IMR-90 (cell line): Measurements from ENCODE around the gene ZNF575. TPM values are rescaled to one million over a fixed set of nuclear protein-coding genes. Genes with fewer than 3 reads are reported as not detected.

Experiments
- ATAC-seq: fragments of 200-7000 bp; cut with Tn5 transposase; 2 replicates; pipeline ENCODE4 v1.9.1; 2020; ENCODE audit warnings: low read depth, mild to moderate bottlenecking, moderate library complexity
- Bru-seq: library from RNA; stranded (reverse); fragments of 400-500 nt; gene quantifications from one replicate; lab custom pipeline; 2021; lab: Mats Ljungman, UMichigan
- BruChase-seq, 2 experiments: library from RNA; stranded (reverse); fragments of 400-500 nt; gene quantifications; one replicate each; lab custom pipeline; 2021; lab: Mats Ljungman, UMichigan
- BruUV-seq: library from RNA; stranded (reverse); fragments of 400-500 nt; replicated peaks from 2 replicates; lab custom pipeline; 2021; lab: Mats Ljungman, UMichigan
- CTCF ChIA-PET: fragments of 300-600 bp; formaldehyde crosslinking; extraction: SDS; loops from one replicate; lab custom pipeline; 2021; ENCODE audit warnings: antibody characterized with exemption; lab: Yijun Ruan, JAX
- POLR2A ChIA-PET: fragments of 300-600 bp; sonication (Branson Sonifier 250); formaldehyde crosslinking; loops from one replicate; lab custom pipeline; 2022; ENCODE audit warnings: antibody characterized with exemption; ENCODE audit not compliant: unreplicated experiment; lab: Charles Lee
- DNase-seq: peaks from one replicate; pipeline ENCODE4 v3.0.0; 2013
- H2AFZ ChIP-seq: replicated peaks from 2 replicates; pipeline ENCODE3; 2013; ENCODE audit warnings: low read length, mild to moderate bottlenecking; ENCODE audit not compliant: poor library complexity
- H2AK5ac ChIP-seq: 2 replicates; pipeline ENCODE4 v1.6.1; 2013; ENCODE audit warnings: low read depth, low read length, inconsistent platforms
- H2AK9ac ChIP-seq: replicated peaks from 2 replicates; pipeline ENCODE3; 2013; ENCODE audit warnings: mild to moderate bottlenecking, low read depth, low read length, moderate library complexity; ENCODE audit not compliant: poor library complexity
- H2BK120ac ChIP-seq: 2 replicates; pipeline ENCODE4 v1.6.1; 2013; ENCODE audit warnings: low read depth, low read length, inconsistent platforms
- H2BK15ac ChIP-seq: 3 replicates; pipeline ENCODE4 v1.6.1; 2013; ENCODE audit warnings: low read depth, low read length, inconsistent platforms
- H2BK20ac ChIP-seq: 2 replicates; pipeline ENCODE4 v1.6.1; 2013; ENCODE audit warnings: low read depth, mild to moderate bottlenecking, inconsistent platforms, low read length, moderate library complexity
- H2BK5ac ChIP-seq: 2 replicates; pipeline ENCODE4 v1.6.1; 2013; ENCODE audit warnings: mild to moderate bottlenecking, low read depth, low read length, inconsistent platforms; ENCODE audit not compliant: poor library complexity, severe bottlenecking
- H3K14ac ChIP-seq: replicated peaks from 2 replicates; pipeline ENCODE4 v1.6.1; 2013; ENCODE audit warnings: low read depth, low read length, inconsistent platforms
- H3K18ac ChIP-seq: 2 replicates; pipeline ENCODE4 v1.6.1; 2013; ENCODE audit warnings: low read depth, low read length, control low read depth
- H3K23ac ChIP-seq: 2 replicates; pipeline ENCODE4 v1.6.1; 2013; ENCODE audit warnings: low read depth, low read length, inconsistent platforms
- H3K27ac ChIP-seq: 2 replicates; pipeline ENCODE4 v1.5.1; 2013; ENCODE audit warnings: mild to moderate bottlenecking, control low read depth, low read length; ENCODE audit not compliant: insufficient read depth
- H3K27me3 ChIP-seq: 2 replicates; pipeline ENCODE4 v1.6.1; 2013; ENCODE audit warnings: low read length; ENCODE audit not compliant: control insufficient read depth, insufficient read depth
- H3K36me3 ChIP-seq: 2 replicates; pipeline ENCODE4 v1.6.1; 2013; ENCODE audit warnings: low read length, mixed read lengths; ENCODE audit not compliant: control insufficient read depth, insufficient read depth
- H3K4ac ChIP-seq: 2 replicates; pipeline ENCODE4 v1.6.1; 2013; ENCODE audit warnings: low read depth, low read length, inconsistent platforms
- H3K4me1 ChIP-seq: 2 replicates; pipeline ENCODE4 v1.6.1; 2013; ENCODE audit warnings: low read length, mixed read lengths; ENCODE audit not compliant: control insufficient read depth, insufficient read depth
- H3K4me2 ChIP-seq: 2 replicates; pipeline ENCODE4 v1.6.1; 2013; ENCODE audit warnings: low read depth, mild to moderate bottlenecking, control low read depth, low read length, moderate library complexity
- H3K4me3 ChIP-seq: 2 replicates; pipeline ENCODE4 v1.5.1; 2013; ENCODE audit warnings: low read depth, mild to moderate bottlenecking, control low read depth, low read length, moderate library complexity; ENCODE audit not compliant: insufficient read depth
- H3K56ac ChIP-seq: 2 replicates; pipeline ENCODE4 v1.6.1; 2013; ENCODE audit warnings: low read length, inconsistent platforms; ENCODE audit not compliant: insufficient read depth; ENCODE audit errors: extremely low read depth
- H3K79me1 ChIP-seq, 2 experiments: 2 replicates each; pipeline ENCODE4 v1.6.1; 2013; ENCODE audit warnings: low read length in 2 of 2, inconsistent platforms in 1 of 2, low read depth in 1 of 2
- H3K9ac ChIP-seq: 2 replicates; pipeline ENCODE4 v1.6.1; 2013; ENCODE audit warnings: low read depth, low read length, control low read depth
- H3K9me1 ChIP-seq: 2 replicates; pipeline ENCODE4 v1.6.1; 2013; ENCODE audit warnings: low read length, inconsistent platforms; ENCODE audit not compliant: insufficient read depth
- H3K9me3 ChIP-seq: 2 replicates; pipeline ENCODE4 v1.6.1; 2013; ENCODE audit warnings: low read length; ENCODE audit not compliant: control insufficient read depth, insufficient read depth
- H4K20me1 ChIP-seq: 2 replicates; pipeline ENCODE4 v1.6.1; 2013; ENCODE audit warnings: low read length, inconsistent platforms; ENCODE audit not compliant: insufficient read depth
- H4K5ac ChIP-seq: 2 replicates; pipeline ENCODE4 v1.6.1; 2013; ENCODE audit warnings: mild to moderate bottlenecking, low read depth, low read length, control low read depth
- H4K8ac ChIP-seq, 2 experiments: 2 replicates each; pipeline ENCODE4 v1.6.1; 2013; ENCODE audit warnings: low read depth in 2 of 2, low read length in 2 of 2, control low read depth in 1 of 2, inconsistent platforms in 1 of 2
- H4K91ac ChIP-seq: 2 replicates; pipeline ENCODE4 v1.6.1; 2013; ENCODE audit warnings: low read depth, low read length, inconsistent platforms; ENCODE audit not compliant: insufficient read depth
- CHD1 ChIP-seq: IDR thresholded peaks from 2 replicates; pipeline ENCODE4 v1.6.1; 2012; ENCODE audit warnings: low read depth, low read length, improper control_type of control experiment
- FOS ChIP-seq: fragments of 150-350 bp; IDR thresholded peaks from 2 replicates; pipeline ENCODE4 v1.6.1; 2016; ENCODE audit warnings: low read depth, low read length
- MAFK ChIP-seq: IDR thresholded peaks from 2 replicates; pipeline ENCODE4 v1.6.1; 2012; ENCODE audit warnings: low read depth, low read length, improper control_type of control experiment
- MAZ ChIP-seq: IDR thresholded peaks from 2 replicates; pipeline ENCODE4 v1.6.1; 2012; ENCODE audit warnings: low read depth, mild to moderate bottlenecking, low read length, improper control_type of control experiment, moderate library complexity, borderline replicate concordance
- NFE2L2 ChIP-seq: fragments of 150-350 bp; IDR thresholded peaks from 2 replicates; pipeline ENCODE4 v1.6.1; 2016; ENCODE audit warnings: low read depth, mild to moderate bottlenecking, low read length
- POLR2A ChIP-seq: IDR thresholded peaks from 2 replicates; pipeline ENCODE4 v1.6.1; 2012; ENCODE audit warnings: mild to moderate bottlenecking, low read depth, low read length
- RCOR1 ChIP-seq: IDR thresholded peaks from 2 replicates; pipeline ENCODE4 v1.6.1; 2012; ENCODE audit warnings: mild to moderate bottlenecking, low read length, improper control_type of control experiment; ENCODE audit not compliant: insufficient replicate concordance
- RFX5 ChIP-seq: IDR thresholded peaks from 2 replicates; pipeline ENCODE4 v1.8.0; 2012; ENCODE audit warnings: low read depth, mild to moderate bottlenecking, low read length, moderate library complexity
- WGBS, 2 experiments: methylation state at CpG; one replicate each; pipeline versions ENCODE4 v1.1.5 to v1.1.7; 2013; ENCODE audit warnings: missing lambda C conversion rate in 2 of 2; ENCODE audit not compliant: insufficient read length in 1 of 2; ENCODE audit errors: extremely low coverage in 2 of 2; 5-methylcytosine and 5-hydroxymethylcytosine counted together
- dilution Hi-C: fragments of 300-500 bp; cut with HindIII; formaldehyde crosslinking; loops from one replicate; pipeline ENCODE4 v1.14.3; 2018; ENCODE audit warnings: low sequenced_read_pairs; ENCODE audit not compliant: unreplicated experiment
- in situ Hi-C: fragments of 300-500 bp; cut with MboI; formaldehyde crosslinking; loops from 3 replicates; pipeline ENCODE4 v1.14.3; 2019; ENCODE audit warnings: low sequenced_read_pairs, inconsistent platforms, mixed read lengths
- intact Hi-C: fragments of 100-400 bp; cut with micrococcal nuclease; formaldehyde crosslinking; loops from 2 replicates; pipeline ENCODE4 v1.10.0; 2022
- long read RNA-seq: library from polyadenylated mRNA; unstranded; transcript quantifications from one replicate; pipeline ENCODE4 v2.0.0, GENCODE V29; 2021; ENCODE audit not compliant: unreplicated experiment
- polyA plus RNA-seq, 3 experiments: library from polyadenylated mRNA; depleted of rRNA; stranded (reverse); fragments of >200 nt; gene quantifications; 2 replicates each; pipeline ENCODE4 v1.2.3, GENCODE V29; 2012; ENCODE audit warnings: low replicate concordance in 1 of 3
- total RNA-seq: library from RNA; depleted of rRNA; stranded (reverse); fragments of >200 nt; gene quantifications from 2 replicates; pipeline ENCODE4 v1.2.3, GENCODE V29; 2012; rRNA removed

The ZNF575 gene, protein sequence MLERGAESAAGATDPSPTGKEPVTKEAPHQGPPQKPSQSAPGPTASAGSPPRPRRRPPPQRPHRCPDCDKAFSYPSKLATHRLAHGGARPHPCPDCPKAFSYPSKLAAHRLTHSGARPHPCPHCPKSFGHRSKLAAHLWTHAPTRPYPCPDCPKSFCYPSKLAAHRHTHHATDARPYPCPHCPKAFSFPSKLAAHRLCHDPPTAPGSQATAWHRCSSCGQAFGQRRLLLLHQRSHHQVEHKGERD
- total RNA-seq (not detected in 2 replicates), polyA plus RNA-seq (2012; rRNA removed) (0.77 and 0.87 TPM in 2 replicates), Bru-seq, nascent RNA (percentile 25 among the genes with signal in this experiment), BruChase-seq, experiment 1, labeled RNA remaining after a 6-hour chase (percentile 36 among the genes with signal in this experiment), BruChase-seq, experiment 2, labeled RNA remaining after a 2-hour chase (percentile 25 among the genes with signal in this experiment)
- 0.60 and 1.3 TPM in 2 replicates for polyA plus RNA-seq (2012; cell fraction: cytosol; rRNA removed)
- 1.1 and 1.6 TPM in 2 replicates for polyA plus RNA-seq (2012; cell fraction: nucleus; rRNA removed; ENCODE audit: low replicate concordance)
- long read RNA-seq, partial matches to known transcripts, result 0 of 3 reads
- long read RNA-seq, other reads (novel, unspliced or antisense), result 2 of 3 reads

DNA sequence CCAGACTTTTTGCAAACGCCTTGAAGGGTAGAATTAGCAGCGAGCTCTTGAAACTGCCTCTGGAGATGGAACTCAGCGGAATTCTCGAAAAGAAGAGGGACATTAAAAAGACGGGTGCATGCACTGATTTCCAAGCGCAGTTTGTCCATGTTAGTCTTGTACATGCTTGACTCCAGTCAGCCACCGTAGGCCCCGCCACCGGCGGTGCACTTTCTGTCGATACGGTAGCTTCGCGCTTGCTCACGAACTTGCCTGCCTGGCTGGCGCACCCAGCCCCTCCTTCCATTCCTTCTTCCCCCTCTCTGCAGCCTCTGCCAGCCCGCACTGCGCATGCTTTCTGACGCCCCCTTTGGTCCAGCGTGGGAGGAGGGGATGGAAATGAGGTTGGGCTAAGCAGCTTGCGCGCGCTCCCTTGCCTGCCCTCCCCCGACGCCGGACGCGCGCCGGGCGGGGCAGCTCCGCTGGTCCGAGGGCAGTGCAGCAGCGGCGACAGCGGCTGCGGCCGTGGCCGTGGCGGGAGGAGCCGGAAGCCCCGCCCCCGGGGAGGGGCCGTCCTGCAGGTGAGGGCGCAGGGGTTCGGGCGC, at the start of gene ZNF575:
TSS of gene ZNF575 (plus strand) at position 227 of the 584 bp plus-strand sequence. CDS start 1,235 bp downstream, outside the sequence.
- Histone ChIP-seq H4K91ac (peak within 1 kb of the TSS; percentile 55), H3K9ac (peak within 1 kb of the TSS; percentile 58), H2BK20ac (0 out of 2 replicates have a peak within 1 kb of the TSS, but pooled peaks have one; percentile 3), H3K9me3 (no peaks in the 10 kb centered on the region), H3K18ac (peak within 1 kb of the TSS; percentile 36), H3K79me1 (peaks cover 0 to 6% of the 10 kb centered on the region in 2 experiments; a peak in 1 of 4 replicates), H3K27me3 (no peaks in the 10 kb centered on the region), H3K4me3 (peak within 1 kb of the TSS; percentile 55), H3K4ac (peak within 1 kb of the TSS; percentile 91), H3K56ac (peak within 1 kb of the TSS; percentile 84), H2BK15ac (peak within 1 kb of the TSS; percentile 39; the same call in 1 of the 3 replicates), H3K9me1 (peaks cover 12% of the 10 kb centered on the region; the same call in 1 of the 2 replicates), H4K8ac (peak within 1 kb of the TSS; percentile 84 to 95), H3K36me3 (0 out of 2 replicates have a peak, but pooled peaks cover 1% of the 10 kb centered on the region), H3K23ac (peak within 1 kb of the TSS; percentile 63), H4K20me1 (peaks cover 5% of the 10 kb centered on the region), H2BK5ac (peak within 1 kb of the TSS; percentile 67), H2AK5ac (peak within 1 kb of the TSS; percentile 72), H2AK9ac (peak within 1 kb of the TSS; percentile 97), H3K4me1 (peaks cover 3% of the 10 kb centered on the region; the same call in 1 of the 2 replicates), H3K4me2 (peak within 1 kb of the TSS; percentile 87), H4K5ac (peak within 1 kb of the TSS; percentile 89), H2AFZ (peak within 1 kb of the TSS; percentile 87), H2BK120ac (peak within 1 kb of the TSS; percentile 66), H3K14ac (peak within 1 kb of the TSS; percentile 71), H3K27ac (peak within 1 kb of the TSS; percentile 50)
- TF ChIP-seq POLR2A, result no peak
- peak; percentile 89; the same call in 1 of the 2 replicates for TF ChIP-seq MAZ
- TF ChIP-seq RCOR1, result peak; percentile 44
- TF ChIP-seq RFX5, result no peak
- no peak for TF ChIP-seq MAFK
- TF ChIP-seq NFE2L2, result no peak
- no peak for TF ChIP-seq CHD1
- no peak for TF ChIP-seq FOS
- intact Hi-C loops (no loop called here), dilution Hi-C loops (no loop called here), in situ Hi-C loops (no loop called here)
- no TSS peak for BruUV-seq
- ATAC-seq (peak; percentile 64), DNase-seq (peak; percentile 95)
- ChIA-PET CTCF (interaction anchor here (0.6 to 1.0 kb wide), 2 partner anchors 22 to 182 kb away, joined by 3 to 4 read pairs; no protein-coding TSS in a partner anchor), POLR2A (interaction anchor here (0.6 to 1.1 kb wide), 3 partner anchors 8 to 64 kb away, joined by 3 to 8 read pairs (median 5); no protein-coding TSS in a partner anchor)
- 0% methylated on average over 29 of the region's 47 CpGs; no CpG with 5 or more reads in 1 of the 2 experiments for WGBS, 2 experiments
